T-helper 2 cell treated with Interferon-gamma antibody and Interleukin-4, amounts not matched to agents 100 ng/mL and 5 ng/mL, for 36 hours (primary cell): ENCODE results near the gene ROBO4. TPM values are rescaled to one million over a fixed set of nuclear protein-coding genes. Genes with fewer than 3 reads are reported as not detected.

Experiments used
- intact Hi-C: fragments of 100-400 bp; cut with micrococcal nuclease; formaldehyde crosslinking; loops from one replicate; pipeline ENCODE4 v1.15.1; 2023
- total RNA-seq: library from RNA; stranded (reverse); gene quantifications from 2 replicates; pipeline ENCODE4 v1.2.3, GENCODE V29; 2022

The ROBO4 gene
- total RNA-seq, 1 donor from 2014 or later, result 0.20 TPM

DNA sequence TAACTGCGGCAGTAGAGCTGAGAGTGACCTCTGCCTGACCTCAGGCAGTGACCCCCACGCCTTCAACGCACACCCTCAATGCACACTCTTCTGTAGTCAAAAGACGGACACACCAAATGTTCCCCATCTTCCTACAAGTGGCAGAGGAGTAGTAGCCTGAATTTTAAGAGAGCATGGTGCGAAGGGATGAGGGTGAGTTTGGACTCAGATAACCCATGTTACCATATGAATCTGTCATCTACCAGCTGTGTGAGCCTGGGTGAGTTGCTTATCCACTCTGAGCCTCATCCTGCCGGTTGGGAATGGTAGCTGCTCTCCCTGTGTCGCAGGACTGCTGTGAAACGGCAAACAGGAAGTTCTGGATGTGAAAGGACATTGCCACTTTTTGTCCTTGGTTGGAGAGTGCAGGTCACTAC, 53.0 kb downstream of the ROBO4 start:
- intact Hi-C loops, result no loop called here

DNA sequence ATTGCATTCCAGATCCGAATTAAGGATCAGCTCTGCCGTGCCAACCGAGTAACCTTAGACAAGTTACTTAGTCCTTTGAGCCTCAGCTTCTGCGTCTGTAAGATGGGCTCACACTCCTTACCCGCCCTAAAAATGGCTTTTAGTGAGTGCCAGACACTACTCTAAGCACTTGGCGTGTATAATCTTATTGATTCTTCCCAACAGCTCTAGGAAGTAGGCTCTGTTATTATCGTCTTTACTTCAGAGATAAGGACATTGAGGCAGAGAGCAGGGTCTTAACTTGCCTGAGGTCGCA, 54.1 kb downstream of the ROBO4 start:
- intact Hi-C loops, result loop anchor here (2.0 kb wide), 1 partner anchor 23 kb away; no protein-coding TSS in a partner anchor

DNA sequence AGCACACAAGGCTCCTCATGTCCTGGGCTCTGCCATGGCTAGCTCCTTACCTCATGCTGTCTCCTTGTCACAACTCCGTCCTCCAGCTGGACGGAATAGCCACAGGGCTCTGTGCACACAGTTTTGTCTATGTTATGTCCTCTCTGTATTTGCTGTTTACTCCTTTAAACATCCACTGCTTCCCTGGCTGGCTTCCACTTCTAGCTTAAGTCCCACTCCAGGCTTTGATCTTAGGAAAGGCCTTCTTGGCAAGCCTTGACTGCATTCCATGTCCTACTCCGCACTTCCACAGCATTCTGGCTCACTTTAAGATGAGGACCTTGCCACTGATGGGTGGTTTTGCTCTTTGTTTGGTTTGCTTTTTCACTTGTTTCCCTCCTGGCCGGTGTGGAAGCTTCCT, 55.4 kb downstream of the ROBO4 start:
- intact Hi-C loops, result loop anchor here (2.0 kb wide), 1 partner anchor 24 kb away; no protein-coding TSS in a partner anchor

DNA sequence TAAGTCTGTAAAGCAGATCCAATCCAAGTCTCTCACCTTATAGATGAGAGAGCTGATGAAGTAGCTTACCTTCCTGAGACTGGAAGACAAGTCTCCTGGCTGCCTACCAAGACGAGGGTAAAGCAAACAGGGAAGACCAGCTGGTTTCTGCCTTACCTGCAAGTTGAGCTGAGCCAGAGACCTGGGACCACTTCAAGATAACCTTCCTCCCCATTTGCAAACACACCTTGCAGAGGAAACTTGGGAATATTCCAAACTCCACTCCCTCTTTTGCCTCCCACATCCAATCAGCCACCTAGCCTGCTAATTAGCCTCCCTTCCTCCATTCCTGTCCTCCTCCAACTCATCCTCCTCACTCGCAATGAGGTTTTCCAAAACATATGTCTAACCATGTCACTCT, 55.8 kb downstream of the ROBO4 start:
- intact Hi-C loops, result loop anchor here (2.0 kb wide), 1 partner anchor 25 kb away; no protein-coding TSS in a partner anchor

DNA sequence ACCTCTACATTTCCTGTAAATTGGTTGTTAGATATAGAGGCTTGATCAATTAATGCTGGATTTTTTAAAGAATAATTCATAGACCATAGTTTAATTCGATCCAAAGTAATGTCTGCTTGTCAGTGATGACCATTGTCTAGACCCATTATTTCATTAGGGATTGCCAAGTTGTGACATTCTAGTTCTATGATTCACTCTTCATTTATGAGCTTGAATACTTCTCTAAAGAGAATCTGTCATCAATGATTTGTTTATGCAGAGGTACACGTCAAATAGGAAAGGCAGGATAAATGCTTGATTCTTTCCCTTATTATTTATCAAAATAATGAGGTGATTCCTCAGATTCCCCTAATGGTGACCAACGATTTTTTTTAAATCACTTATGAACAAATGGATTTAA, 56.5 kb downstream of the ROBO4 start:
- intact Hi-C loops, result no loop called here

DNA sequence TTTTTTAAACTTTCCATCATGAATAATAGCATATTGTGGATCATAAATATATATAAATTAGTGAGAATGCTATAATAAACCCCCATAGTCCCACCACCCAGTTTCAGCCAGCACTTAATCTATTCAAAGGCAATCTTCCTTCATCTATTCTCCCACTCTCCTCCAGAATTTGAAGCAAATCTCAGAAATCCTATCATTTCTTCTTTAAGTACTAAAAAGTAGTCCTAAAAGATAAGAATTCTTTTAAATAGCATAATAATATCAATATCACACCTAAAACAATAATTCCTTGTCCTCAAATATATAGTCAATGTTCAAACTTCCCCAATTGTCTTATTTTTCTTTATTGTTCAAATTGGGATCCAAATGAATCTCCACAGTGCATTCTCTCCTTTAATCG, 57.0 kb downstream of the ROBO4 start:
- intact Hi-C loops, result no loop called here

DNA sequence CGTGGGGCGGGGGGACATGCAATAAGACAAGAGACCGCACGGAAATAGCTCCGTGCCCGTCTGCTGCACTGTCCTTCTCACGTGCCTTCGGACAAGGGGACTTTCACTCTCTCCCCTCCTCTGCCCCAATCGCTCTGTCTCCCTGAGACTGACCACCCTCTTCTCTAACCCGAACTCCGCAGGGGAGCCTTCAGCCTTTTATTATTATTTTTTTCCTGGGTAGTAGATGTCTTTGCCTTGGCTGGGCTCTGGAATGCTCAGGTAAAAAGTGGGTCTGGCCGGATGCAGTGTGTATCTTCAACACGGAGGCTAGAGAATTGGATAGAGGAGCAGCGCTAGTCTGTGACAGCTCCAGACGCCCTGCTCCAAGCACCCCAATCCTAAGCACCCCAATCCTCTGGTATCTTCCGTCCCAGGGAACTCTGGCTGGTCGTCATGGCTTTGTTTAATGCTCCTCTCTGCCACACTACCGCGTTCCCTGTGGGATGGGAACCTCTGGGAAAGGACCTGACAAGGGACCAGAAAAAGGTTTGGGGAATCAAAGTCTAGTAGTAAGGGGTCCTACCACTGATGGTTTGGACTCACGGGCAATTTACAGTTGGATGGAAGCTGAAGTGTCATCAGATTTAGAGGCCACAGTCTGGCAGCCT, 57.6 kb downstream of the ROBO4 start:
- intact Hi-C loops, result loop anchor here (5.0 kb wide), 1 partner anchor 438 kb away; no protein-coding TSS in a partner anchor

DNA sequence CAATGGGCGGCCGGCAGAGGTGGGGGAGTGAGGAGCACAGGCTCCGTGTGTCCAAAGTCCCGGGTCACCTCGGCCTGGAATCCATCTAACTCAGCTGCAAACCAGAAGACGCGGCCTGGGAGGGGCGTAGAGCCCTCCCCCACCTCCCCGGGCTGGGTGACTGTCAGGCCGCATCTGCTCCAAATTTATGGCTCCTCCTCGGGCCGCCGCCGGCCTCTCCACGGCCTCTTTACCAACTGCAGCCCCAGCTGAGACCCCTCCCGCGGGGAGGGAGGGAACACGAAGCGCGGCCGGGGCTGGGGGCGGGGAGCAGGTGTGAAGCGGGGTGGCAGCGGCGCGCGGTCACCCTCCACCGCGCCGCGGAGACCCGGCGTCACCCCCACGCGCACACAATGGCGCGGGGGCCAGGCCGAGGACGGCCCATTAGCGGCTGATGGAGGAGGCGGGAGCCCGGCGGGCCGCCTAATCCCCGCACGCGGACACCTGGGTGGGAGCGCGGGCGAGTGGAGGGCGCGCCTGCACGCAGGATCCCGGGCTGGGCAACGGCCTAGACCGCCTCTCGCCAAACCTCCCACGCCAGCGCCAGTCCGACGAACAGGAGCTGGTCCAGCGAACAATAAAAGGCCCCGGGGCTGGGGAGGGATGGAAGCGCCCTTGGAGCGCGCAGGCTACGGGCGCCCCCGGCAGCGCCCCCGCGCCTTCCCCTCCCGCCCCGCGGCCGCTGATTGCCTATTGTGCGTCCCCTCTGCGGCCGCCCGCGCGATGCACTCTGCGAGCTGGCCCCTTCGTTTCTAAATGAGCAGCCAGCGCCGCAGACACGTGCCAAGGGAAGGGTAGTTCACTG, 58.3 kb downstream of the ROBO4 start:
- intact Hi-C loops, result loop anchor here (5.0 kb wide), 1 partner anchor 437 kb away; no protein-coding TSS in a partner anchor

DNA sequence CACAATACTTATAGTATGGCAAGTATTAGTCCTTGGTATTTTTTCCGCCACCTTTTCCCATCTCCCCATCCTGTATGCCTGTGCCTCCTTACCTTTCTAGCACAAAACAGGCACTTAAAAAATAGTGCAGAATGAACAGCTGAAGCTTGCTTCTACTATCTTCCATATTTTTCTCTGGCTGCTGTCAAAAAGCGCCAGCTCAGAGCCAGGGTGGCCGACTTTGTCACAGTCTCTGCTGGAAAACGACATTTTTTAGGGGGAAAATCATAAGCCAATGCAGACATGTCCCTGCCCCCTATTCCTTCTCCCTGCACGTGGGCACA, 58.9 kb downstream of the ROBO4 start:
- intact Hi-C loops, result loop anchor here (5.0 kb wide), 1 partner anchor 436 kb away; no protein-coding TSS in a partner anchor

DNA sequence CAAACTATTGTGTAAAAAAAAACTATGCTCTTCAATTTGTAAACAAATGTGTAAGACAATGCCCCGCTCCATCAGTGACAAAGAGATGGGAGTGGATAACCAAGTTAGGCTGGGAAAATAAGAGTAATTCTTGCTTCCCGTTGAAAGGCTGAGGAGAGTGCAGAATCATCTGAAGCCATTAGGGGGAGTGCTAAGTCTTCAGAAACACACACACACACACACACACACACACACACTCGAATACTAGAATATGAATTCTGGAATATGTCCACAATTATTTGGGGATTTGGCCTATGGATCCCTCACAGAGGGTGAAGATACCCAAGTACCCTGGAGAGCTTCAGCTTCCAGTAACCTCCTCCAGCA, 60.2 kb downstream of the ROBO4 start:
- intact Hi-C loops, result loop anchor here (1.0 to 5.0 kb wide), 6 partner anchors 39 to 435 kb away; no protein-coding TSS in a partner anchor

DNA sequence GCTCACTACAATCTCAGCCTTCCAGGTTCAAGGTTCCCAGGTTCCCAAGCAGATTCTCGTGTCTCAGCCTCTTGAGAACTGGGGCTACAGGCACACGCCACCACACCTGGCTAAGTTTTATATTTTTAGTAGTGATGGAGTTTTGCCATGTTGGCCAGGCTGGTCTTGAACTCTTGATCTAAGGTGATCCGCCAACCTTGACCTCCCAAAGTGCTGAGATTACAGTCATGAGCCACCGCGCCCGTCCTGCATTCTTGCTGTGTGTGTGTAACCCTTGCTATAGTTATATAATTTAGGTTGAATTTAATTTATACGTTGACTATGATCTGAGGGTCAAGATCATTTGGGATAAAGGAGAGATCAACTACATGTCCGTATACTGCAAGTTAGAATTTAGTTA, 61.7 kb downstream of the ROBO4 start:
- intact Hi-C loops, result loop anchor here (2.0 to 5.0 kb wide), 2 partner anchors 37 to 434 kb away; no protein-coding TSS in a partner anchor

DNA sequence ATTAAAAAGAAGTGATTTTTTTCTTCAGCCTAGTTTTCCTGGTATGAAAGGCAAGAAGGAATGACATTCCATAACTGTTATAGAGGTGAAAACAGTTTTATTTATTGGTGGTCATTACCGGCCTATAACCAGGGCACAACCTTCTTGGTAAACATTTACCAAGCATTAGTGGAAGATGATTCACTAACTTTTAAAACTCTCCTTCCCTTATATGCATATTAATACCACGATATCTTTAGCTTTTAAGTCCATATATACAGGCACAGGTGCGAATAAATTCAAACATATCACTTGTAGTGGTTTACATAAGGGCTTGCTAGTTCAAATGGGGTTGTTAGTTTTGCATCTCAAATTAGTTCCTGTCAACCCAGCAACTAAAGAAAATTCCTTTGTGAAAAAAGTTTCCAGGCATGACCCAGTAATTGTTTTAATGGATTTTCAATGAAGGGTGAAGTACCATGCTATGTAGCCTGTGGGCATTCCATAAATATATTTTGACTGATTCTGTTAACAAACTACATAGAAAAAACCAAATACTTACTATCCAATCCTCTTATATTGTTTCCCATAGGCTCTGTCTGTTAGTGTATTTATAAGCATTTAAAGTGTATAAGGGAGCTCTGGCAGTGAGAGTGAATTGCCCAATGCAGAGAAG, 63.0 kb downstream of the ROBO4 start:
- intact Hi-C loops, result loop anchor here (5.0 kb wide), 1 partner anchor 432 kb away; no protein-coding TSS in a partner anchor

Other genes with a start within 250 kb of the ROBO4 start
- gene SIAE, start 224.1 kb downstream of the ROBO4 start, total RNA-seq, result 5.2 and 5.5 TPM in 2 replicates
- 2.3 and 2.7 TPM in 2 replicates for gene SPA17, start 224.0 kb downstream of the ROBO4 start, total RNA-seq
- 5.7 and 5.8 TPM in 2 replicates for gene NRGN, start 157.9 kb downstream of the ROBO4 start, total RNA-seq
- 0.18 TPM in 1 of 2 replicates, not detected in the other for gene VSIG2, start 145.6 kb downstream of the ROBO4 start, total RNA-seq
- 0.50 and 0.73 TPM in 2 replicates for gene ESAM, start 135.6 kb downstream of the ROBO4 start, total RNA-seq
- gene MSANTD2, start 97.5 kb downstream of the ROBO4 start, total RNA-seq, result 11.9 and 12.8 TPM in 2 replicates
- 6.8 and 8.2 TPM in 2 replicates for gene ROBO3, start 32.4 kb downstream of the ROBO4 start, total RNA-seq
- not detected in 2 replicates for gene HEPN1, start 21.4 kb upstream of the ROBO4 start, total RNA-seq
- not detected in 2 replicates for gene HEPACAM, start 38.2 kb upstream of the ROBO4 start, total RNA-seq
- 9.3 and 9.5 TPM in 2 replicates for gene CCDC15, start 56.3 kb upstream of the ROBO4 start, total RNA-seq
- gene SLC37A2, start 165.4 kb upstream of the ROBO4 start, total RNA-seq, result 0.66 and 1.4 TPM in 2 replicates
- 17.5 and 18.3 TPM in 2 replicates for gene TMEM218, start 213.8 kb upstream of the ROBO4 start, total RNA-seq